Glutamatergic neuron (in vitro differentiated cells): ENCODE results near the gene GATAD2A. TPM values are rescaled to one million over a fixed set of nuclear protein-coding genes. Genes with fewer than 3 reads are reported as not detected.
"Not testable (repeated sequence)": the region's sequence is repeated elsewhere in the genome, so short reads cannot be mapped to it uniquely, and the experiment has no call there.

Source experiments
- DNase-seq: peaks from one replicate; pipeline ENCODE4 v3.0.0; 2022
- H3K27ac Mint-ChIP-seq: one replicate; pipeline ENCODE4 v1.8.0; 2020; ENCODE audit warnings: mild to moderate bottlenecking, mixed read lengths, inconsistent platforms; ENCODE audit not compliant: unreplicated experiment
- H3K27me3 Mint-ChIP-seq: one replicate; pipeline ENCODE4 v1.8.0; 2020; ENCODE audit warnings: mild to moderate bottlenecking, moderate library complexity, mixed read lengths, inconsistent platforms; ENCODE audit not compliant: unreplicated experiment
- H3K36me3 Mint-ChIP-seq: one replicate; pipeline ENCODE4 v1.8.0; 2020; ENCODE audit warnings: mild to moderate bottlenecking, mixed read lengths, inconsistent platforms; ENCODE audit not compliant: unreplicated experiment
- H3K4me1 Mint-ChIP-seq: one replicate; pipeline ENCODE4 v1.8.0; 2020; ENCODE audit warnings: mild to moderate bottlenecking, low read depth, mixed read lengths, inconsistent platforms; ENCODE audit not compliant: unreplicated experiment
- H3K4me3 Mint-ChIP-seq: one replicate; pipeline ENCODE4 v1.8.0; 2020; ENCODE audit warnings: mild to moderate bottlenecking, mixed read lengths, inconsistent platforms; ENCODE audit not compliant: unreplicated experiment
- H3K9me3 Mint-ChIP-seq: one replicate; pipeline ENCODE4 v1.8.0; 2020; ENCODE audit warnings: mild to moderate bottlenecking, moderate library complexity, mixed read lengths, inconsistent platforms; ENCODE audit not compliant: unreplicated experiment
- total RNA-seq: library from RNA; stranded (reverse); fragmentation: NEBNext Ultra II Directional; extraction: Animal tissue kit (Norgen Biotek cat#: 25700); gene quantifications from one replicate; pipeline ENCODE4 v1.2.1, GENCODE V29; 2021; ENCODE audit not compliant: unreplicated experiment
- TF ChIP-seq, protein P1 (sequence below): fragments of 200-600 bp; sonication (generic); IDR thresholded peaks from one replicate; pipeline ENCODE4 v1.5.0; 2021; ENCODE audit not compliant: partially characterized antibody, unreplicated experiment

GATAD2A gene
- total RNA-seq, 1 donor from 2014 or later: 203 TPM

DNA sequence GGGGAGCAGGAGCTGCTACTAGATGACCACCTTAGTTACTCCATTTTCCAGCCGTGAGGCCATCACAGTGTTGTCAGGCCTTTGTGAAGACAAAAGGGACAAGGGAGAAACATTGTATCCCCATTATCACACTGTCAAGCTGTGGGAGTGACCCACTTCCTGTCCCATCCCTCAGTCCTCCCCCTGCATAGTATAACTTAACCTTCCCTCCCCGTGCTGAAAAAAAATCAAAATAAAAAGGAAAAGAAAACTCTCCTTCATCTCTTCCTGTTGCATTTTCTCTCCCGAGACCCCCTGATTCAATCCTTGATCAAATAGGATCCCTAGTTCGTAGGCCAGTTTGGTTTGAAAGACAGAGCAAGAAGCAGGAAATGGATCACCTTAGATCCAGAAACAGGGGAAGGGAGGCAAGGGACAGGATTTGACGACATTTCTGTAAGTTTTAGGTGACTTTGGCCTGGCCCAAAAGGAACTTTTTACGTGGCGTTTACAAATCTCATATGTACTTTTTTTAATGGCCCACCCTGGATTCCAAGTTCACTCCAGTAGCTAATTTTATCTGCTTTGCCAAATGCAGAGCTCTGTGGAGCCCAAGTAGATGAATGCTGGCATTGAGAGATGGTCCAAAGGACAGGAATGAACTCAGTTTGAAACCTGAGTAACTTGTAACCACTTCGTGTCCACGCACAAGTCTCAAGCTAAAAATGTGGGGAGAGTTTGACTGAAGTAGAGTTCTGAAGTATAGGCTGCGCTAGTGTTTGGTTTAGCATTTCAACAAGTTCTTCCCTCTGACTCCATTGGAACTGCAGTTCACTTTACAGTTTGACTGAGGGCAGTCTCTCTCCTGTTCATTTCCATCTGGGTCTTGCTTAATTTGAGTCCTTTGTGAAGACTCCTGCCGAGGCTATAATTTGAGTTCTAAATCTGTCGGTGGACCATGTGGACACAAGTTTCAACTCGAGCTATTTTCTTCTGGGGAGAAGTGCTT, 16.6 kb upstream of the GATAD2A start:
- H3K4me3 Mint-ChIP-seq: peak overlapping the region; percentile 21
- peaks cover 1% of the 10 kb centered on the region for H3K27me3 Mint-ChIP-seq
- H3K27ac Mint-ChIP-seq: no peak overlapping the region
- peaks cover 7% of the 10 kb centered on the region for H3K36me3 Mint-ChIP-seq
- H3K4me1 Mint-ChIP-seq: peaks cover 22% of the 10 kb centered on the region
- H3K9me3 Mint-ChIP-seq: no peaks in the 10 kb centered on the region
- no peak for DNase-seq
- TF ChIP-seq, protein P1, sequence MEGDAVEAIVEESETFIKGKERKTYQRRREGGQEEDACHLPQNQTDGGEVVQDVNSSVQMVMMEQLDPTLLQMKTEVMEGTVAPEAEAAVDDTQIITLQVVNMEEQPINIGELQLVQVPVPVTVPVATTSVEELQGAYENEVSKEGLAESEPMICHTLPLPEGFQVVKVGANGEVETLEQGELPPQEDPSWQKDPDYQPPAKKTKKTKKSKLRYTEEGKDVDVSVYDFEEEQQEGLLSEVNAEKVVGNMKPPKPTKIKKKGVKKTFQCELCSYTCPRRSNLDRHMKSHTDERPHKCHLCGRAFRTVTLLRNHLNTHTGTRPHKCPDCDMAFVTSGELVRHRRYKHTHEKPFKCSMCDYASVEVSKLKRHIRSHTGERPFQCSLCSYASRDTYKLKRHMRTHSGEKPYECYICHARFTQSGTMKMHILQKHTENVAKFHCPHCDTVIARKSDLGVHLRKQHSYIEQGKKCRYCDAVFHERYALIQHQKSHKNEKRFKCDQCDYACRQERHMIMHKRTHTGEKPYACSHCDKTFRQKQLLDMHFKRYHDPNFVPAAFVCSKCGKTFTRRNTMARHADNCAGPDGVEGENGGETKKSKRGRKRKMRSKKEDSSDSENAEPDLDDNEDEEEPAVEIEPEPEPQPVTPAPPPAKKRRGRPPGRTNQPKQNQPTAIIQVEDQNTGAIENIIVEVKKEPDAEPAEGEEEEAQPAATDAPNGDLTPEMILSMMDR: no peak

DNA sequence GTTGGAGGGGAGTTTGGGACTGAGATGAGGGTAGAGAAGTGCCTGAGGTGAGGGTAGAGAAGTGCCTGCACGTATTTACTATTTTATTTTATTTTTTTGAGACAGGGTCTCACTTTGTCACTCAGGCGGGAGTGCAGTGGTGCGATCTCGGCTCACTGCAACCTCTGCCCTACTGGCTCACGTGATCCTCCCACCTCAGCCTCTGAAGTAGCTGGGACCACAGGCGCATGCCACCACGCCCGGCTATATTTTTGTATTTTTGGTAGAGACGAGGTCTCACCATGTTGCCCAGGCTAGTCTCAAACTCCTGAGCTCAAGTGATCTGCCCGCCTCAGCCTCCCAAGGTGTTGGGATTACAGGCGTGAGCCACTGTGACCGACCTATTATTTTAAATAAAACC, 15.8 kb upstream of the GATAD2A start:
- not testable (repeated sequence) for H3K27ac Mint-ChIP-seq, H3K4me3 Mint-ChIP-seq, DNase-seq, H3K27me3 Mint-ChIP-seq, H3K9me3 Mint-ChIP-seq, H3K36me3 Mint-ChIP-seq
- H3K4me1 Mint-ChIP-seq: peaks cover 22% of the 10 kb centered on the region

DNA sequence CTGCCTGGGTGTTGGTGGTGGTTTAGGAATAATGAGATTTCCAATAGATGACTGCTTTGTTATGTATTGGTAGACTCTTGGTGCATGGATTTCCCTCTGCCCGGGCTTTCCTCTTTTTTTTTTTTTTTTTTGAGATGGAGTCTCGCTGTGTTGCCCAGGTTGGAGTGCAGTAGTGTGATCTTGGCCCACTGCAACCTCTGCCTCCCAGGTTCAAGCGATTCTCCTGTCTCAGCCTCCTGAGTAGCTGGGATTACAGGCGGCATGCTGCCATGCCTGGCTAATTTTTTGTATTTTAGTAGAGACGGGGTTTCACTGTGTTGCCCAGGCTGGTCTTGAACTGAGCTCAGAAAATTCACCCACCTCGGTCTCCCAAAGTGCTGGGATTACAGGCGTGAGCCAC, 11.1 kb upstream of the GATAD2A start:
- not testable (repeated sequence) for H3K4me3 Mint-ChIP-seq, H3K4me1 Mint-ChIP-seq, H3K36me3 Mint-ChIP-seq, H3K27ac Mint-ChIP-seq, H3K27me3 Mint-ChIP-seq, DNase-seq, H3K9me3 Mint-ChIP-seq

DNA sequence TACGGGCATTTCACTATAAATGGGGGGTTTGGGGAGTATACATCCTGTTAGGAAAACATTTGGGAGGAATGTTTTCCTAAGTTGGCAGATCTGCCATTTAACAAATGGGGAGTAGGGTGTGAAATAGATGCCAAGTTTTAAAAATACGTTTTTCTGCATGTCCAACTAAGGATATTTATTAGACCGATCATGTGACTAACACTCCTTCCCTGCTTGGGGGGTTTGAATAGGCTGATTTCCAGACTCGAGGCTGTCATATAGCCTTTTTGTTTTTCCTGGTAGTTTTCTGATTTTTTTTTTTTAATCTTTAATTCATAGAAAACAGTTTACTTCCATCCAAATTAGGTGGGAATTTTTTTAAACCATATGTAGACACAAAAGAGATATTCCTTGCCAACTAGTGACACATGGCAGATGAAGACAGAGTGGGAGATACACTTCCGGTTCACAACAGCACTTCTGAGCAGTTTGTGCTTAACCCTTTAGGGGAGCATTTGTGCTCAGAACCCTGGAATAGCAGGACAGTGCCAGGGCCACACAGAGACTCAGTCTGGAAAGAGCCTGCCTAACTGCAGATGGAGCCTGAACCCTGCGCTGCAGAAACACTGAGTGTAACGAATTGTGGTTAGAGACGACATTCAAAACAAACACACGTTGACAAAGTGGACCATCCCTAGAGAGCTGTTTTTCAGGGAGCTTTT, 5.6 kb upstream of the GATAD2A start:
- Mint-ChIP-seq H3K4me3 (peak overlapping the region; percentile 0), H3K27ac (peak overlapping the region; percentile 17), H3K36me3 (no peaks in the 10 kb centered on the region), H3K27me3 (peaks cover 4% of the 10 kb centered on the region), H3K4me1 (peaks cover 13% of the 10 kb centered on the region), H3K9me3 (peaks cover 5% of the 10 kb centered on the region)
- TF ChIP-seq, protein P1: no peak
- DNase-seq: no peak

DNA sequence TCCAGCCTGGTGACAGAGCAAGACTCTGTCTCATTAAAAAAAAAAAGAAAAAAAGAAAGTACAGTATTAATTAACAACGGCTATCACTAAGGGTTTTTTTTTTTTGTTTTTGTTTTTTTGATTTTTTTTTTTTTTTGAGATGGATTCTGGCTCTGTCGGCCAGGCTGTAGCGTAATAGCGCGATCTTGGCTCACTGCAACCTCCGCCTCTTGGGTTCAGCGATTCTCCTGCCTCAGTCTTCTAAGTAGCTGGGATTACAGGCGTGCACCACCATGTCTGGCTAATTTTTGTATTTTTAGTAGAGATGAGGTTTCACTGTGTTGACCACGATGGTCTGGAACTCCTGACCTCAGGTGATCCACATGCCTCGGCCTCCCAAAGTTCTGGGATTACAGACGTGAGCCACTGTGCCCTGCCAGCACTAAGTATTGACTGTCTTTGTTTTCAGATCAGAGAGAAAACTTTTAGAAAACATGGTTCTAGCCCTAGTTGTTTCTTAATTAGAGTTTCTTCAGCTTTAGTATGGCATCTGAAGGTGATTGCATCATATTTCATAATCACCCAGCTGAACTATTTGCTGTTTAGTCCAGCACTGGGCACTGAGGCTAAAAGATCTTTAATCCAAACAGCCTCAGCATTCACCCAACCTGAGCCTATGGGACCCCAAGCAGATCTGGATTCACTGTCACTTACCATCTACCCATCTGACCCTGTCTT, 2.7 kb upstream of the GATAD2A start:
- Mint-ChIP-seq H3K4me3 (peak overlapping the region; percentile 67), H3K27ac (no peak overlapping the region), H3K36me3 (no peaks in the 10 kb centered on the region), H3K4me1 (peaks cover 13% of the 10 kb centered on the region), H3K9me3 (peaks cover 15% of the 10 kb centered on the region), H3K27me3 (peaks cover 8% of the 10 kb centered on the region)
- TF ChIP-seq, protein P1: no peak
- DNase-seq: no peak
